Breast epithelium (tissue), 4 donors: ENCODE data around the gene SUPT20HL1. TPM values are rescaled to one million over a fixed set of nuclear protein-coding genes. Genes with fewer than 3 reads are reported as not detected.
"Not testable (repeated sequence)": the region's sequence is repeated elsewhere in the genome, so short reads cannot be mapped to it uniquely, and the experiment has no call there.

Experiments
- DNase-seq, 2 donors: peaks; one replicate each; pipeline ENCODE4 v3.0.0-alpha.2; 2019; ENCODE audit warnings: low spot score in 2 of 2
- H3K27ac ChIP-seq, 2 donors: fragments of 200-600 bp; sonication (generic) in 1 of 2; one replicate each; pipeline ENCODE4 v1.5.1; 2016 to 2019; ENCODE audit warnings: mild to moderate bottlenecking in 1 of 2
- H3K27me3 ChIP-seq, 2 donors: fragments of 200-600 bp; sonication (generic) in 1 of 2; one replicate each; pipeline versions ENCODE4 v1.5.1 to v1.6.0; 2017 to 2019; ENCODE audit warnings: control low read depth in 1 of 2, mild to moderate bottlenecking in 1 of 2
- H3K36me3 ChIP-seq: fragments of 200-600 bp; one replicate; pipeline ENCODE4 v1.5.1; 2019
- H3K4me1 ChIP-seq, 2 donors: fragments of 200-600 bp; sonication (generic); one replicate each; pipeline ENCODE4 v1.5.1; 2016 to 2019; ENCODE audit warnings: control low read depth in 1 of 2
- H3K4me3 ChIP-seq, 3 donors: fragments of 200-600 bp; sonication (generic); 1 replicate in 2 of 3; 2 replicates in 1 of 3; pipeline ENCODE4 v1.5.1; 2016 to 2019; ENCODE audit warnings: mild to moderate bottlenecking in 3 of 3, moderate library complexity in 2 of 3
- H3K9me3 ChIP-seq, 2 donors: fragments of 200-600 bp; sonication (generic) in 1 of 2; one replicate each; pipeline ENCODE4 v1.5.1; 2016 to 2019; ENCODE audit warnings: control low read depth in 1 of 2
- CTCF ChIP-seq, 3 donors: fragments of 450-650 bp; IDR thresholded peaks; one replicate each; pipeline ENCODE4 v1.5.1; 2016 to 2017; ENCODE audit warnings: antibody characterized with exemption in 3 of 3, mild to moderate bottlenecking in 3 of 3, moderate library complexity in 3 of 3
- POLR2A ChIP-seq: fragments of 450-650 bp; IDR thresholded peaks from one replicate; pipeline ENCODE4 v1.6.1; 2016; ENCODE audit warnings: antibody characterized with exemption, mild to moderate bottlenecking, moderate library complexity
- POLR2AphosphoS5 ChIP-seq, 3 donors: sonication (generic); formaldehyde crosslinking; IDR thresholded peaks; one replicate each; pipeline ENCODE4 v1.6.1; 2017; ENCODE audit warnings: antibody characterized with exemption in 3 of 3
- intact Hi-C: fragments of 100-400 bp; cut with DNase I; formaldehyde crosslinking; loops from one replicate; pipeline ENCODE4 v1.15.1; 2023; ENCODE audit warnings: low total_unique reads
- total RNA-seq, 3 donors: library from RNA; depleted of rRNA; stranded (reverse); fragments of >200 nt; gene quantifications; one replicate each; pipeline ENCODE4 v1.1.0, GENCODE V29; 2016

The SUPT20HL1 gene
- total RNA-seq = not detected

DNA sequence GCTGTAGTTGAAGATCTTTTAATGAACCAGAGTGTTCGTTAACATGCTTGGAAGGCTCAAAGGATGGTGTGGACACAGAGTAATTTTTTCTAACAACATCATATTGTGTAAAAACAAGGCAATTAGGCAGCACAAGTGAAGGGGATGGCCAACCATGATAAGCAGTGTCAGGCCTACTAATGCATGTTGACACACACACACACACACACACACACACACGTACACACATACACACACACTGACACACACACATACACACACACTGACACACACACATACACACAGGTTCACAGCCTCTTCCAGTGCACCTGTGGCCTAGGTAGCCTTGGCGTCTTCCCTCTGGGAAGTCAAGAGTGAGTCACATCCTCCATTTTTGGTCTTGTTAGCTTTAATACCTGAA is at the start of gene SUPT20HL1:
TSS of gene SUPT20HL1 (plus strand) at position 368 of the 400 bp plus-strand sequence. CDS start 2,122 bp downstream, outside the sequence.
- TF ChIP-seq POLR2A = no peak
- Histone ChIP-seq H3K4me1 (no peaks in the 10 kb centered on the region), H3K27me3 (no peaks in the 10 kb centered on the region), H3K9me3 (no peaks in the 10 kb centered on the region), H3K36me3 (no peaks in the 10 kb centered on the region), H3K4me3 (no peak within 1 kb of the TSS), H3K27ac (no peak within 1 kb of the TSS)
- DNase-seq = no peak
- intact Hi-C loops = no loop called here

DNA sequence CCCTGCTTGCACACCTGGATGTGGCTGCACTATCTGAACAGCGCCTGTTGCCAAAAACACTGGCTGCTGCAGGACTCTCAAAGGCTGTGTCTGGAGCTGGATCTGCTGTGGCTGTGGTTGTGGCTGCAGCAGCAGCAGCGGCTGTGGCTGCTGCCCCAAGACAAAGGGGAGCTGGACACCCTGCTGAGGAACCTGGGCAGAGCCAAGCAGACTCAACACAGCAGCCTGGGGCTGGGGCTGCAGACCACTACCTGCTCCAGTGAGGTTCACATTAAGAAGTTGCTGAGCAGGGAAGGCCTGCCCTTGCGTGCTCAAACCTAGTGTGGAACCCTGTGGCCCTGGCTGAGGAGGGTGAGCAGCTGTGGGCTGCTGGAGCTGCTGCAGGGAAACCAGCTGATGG is 49.5 kb upstream of the SUPT20HL1 start:
- H3K27ac ChIP-seq = not testable (repeated sequence)

DNA sequence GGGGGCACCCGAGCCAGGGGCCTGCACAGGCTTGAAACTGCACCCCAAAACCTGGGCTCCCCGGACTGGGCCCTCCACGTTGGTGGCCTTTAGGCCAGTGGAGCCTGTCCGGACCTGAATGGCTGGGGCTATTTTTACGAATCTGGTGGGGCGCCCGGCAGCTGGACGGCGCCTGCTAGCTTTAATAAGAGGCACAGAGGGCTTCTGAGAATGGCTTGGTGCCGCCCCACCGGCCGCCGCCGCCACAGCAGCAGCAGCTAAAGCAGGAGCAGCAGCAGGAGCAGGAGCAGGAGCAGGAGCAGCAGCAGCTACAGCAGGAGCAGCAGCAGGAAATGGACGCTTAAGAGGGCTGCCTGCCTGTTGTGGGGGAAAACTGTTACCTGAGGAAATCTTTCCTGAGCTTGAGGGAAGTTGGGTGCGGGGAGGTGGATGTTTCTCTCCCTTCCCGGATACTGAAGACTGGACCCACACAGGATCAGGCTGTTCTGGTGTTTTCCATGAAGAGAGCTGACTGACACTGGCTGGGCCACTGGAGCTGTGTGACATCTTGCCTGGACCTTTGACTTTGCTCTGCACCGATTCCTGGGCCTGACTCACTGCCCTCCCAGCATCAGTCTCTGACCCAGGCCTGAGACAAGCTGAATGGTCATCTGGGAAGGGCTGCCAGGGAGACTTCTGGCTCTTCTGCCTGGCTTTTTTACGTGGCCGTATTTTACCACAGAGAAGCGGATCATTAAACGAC is 48.8 kb upstream of the SUPT20HL1 start:
- peak overlapping the region in 1 of 2 donors; percentile 32 for H3K27ac ChIP-seq

More for the DNA sequence above, 49.5 kb upstream of the SUPT20HL1 start:
- H3K4me1 ChIP-seq, intact Hi-C loops, DNase-seq, H3K9me3 ChIP-seq, H3K36me3 ChIP-seq, H3K4me3 ChIP-seq: not testable (repeated sequence)
- H3K27me3 ChIP-seq = peaks cover 0 to 25% of the 10 kb centered on the region in 2 donors

DNA sequence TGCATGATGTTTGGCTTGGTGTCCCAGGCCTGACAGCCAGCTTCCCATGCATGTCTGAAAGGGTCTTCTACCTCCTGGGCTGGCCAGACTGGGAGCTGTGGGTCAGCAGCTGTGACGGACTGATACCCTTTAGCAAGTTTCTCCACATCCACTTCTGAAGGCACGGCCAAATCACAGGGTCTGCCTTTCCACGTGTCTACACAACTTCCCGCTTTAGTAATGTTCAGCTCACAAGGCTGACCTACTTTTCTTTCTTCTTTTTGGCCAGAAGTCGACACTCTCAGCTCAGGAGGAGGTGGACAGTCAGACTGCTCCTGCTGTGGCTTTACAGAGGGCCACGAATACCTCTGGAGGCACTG is 48.2 kb upstream of the SUPT20HL1 start:
- DNase-seq, H3K4me3 ChIP-seq, intact Hi-C loops, H3K36me3 ChIP-seq, H3K9me3 ChIP-seq, H3K4me1 ChIP-seq: not testable (repeated sequence)
- Histone ChIP-seq H3K27me3 (peaks cover 0 to 19% of the 10 kb centered on the region in 2 donors), H3K27ac (peak overlapping the region in 1 of 2 donors; percentile 32)

More for the DNA sequence above, 48.8 kb upstream of the SUPT20HL1 start:
- H3K4me3 ChIP-seq, DNase-seq, H3K9me3 ChIP-seq, H3K36me3 ChIP-seq, intact Hi-C loops, H3K4me1 ChIP-seq: not testable (repeated sequence)
- H3K27me3 ChIP-seq = peaks cover 0 to 19% of the 10 kb centered on the region in 2 donors

GRCh38 chrX:24314019-24314635 is 46.3 kb upstream of the SUPT20HL1 start, which contains the start of gene SUPT20HL2:
SUPT20HL2 (minus strand) TSS chrX:24314069; CDS start chrX:24313315, 754 bp downstream.
- no peaks in the 10 kb centered on the region for H3K36me3 ChIP-seq
- H3K27ac ChIP-seq = no peak within 1 kb of the TSS
- TF ChIP-seq CTCF (IDR thresholded peaks at IDR 0.05) (no peak), POLR2A (no peak), POLR2AphosphoS5 (IDR thresholded peaks at IDR 0.05) (no peak)
- H3K4me3 ChIP-seq = no peak within 1 kb of the TSS
- no peak for DNase-seq
- H3K4me1 ChIP-seq = no peaks in the 10 kb centered on the region
- peaks cover 0 to 15% of the 10 kb centered on the region in 2 donors for H3K27me3 ChIP-seq
- intact Hi-C loops = no loop called here
- H3K9me3 ChIP-seq = no peaks in the 10 kb centered on the region

GRCh38 chrX:24316111-24316510 is 44.3 kb upstream of the SUPT20HL1 start:
- intact Hi-C loops = no loop called here
- no peaks in the 10 kb centered on the region for H3K36me3 ChIP-seq
- H3K27me3 ChIP-seq = peaks cover 0 to 18% of the 10 kb centered on the region in 2 donors
- H3K27ac ChIP-seq = no peak overlapping the region
- TF ChIP-seq POLR2AphosphoS5 (IDR thresholded peaks at IDR 0.05) (no peak), CTCF (IDR thresholded peaks at IDR 0.05) (no peak), POLR2A (no peak)
- H3K4me3 ChIP-seq = no peak overlapping the region
- no peaks in the 10 kb centered on the region for H3K9me3 ChIP-seq
- H3K4me1 ChIP-seq = no peaks in the 10 kb centered on the region
- no peak for DNase-seq

DNA sequence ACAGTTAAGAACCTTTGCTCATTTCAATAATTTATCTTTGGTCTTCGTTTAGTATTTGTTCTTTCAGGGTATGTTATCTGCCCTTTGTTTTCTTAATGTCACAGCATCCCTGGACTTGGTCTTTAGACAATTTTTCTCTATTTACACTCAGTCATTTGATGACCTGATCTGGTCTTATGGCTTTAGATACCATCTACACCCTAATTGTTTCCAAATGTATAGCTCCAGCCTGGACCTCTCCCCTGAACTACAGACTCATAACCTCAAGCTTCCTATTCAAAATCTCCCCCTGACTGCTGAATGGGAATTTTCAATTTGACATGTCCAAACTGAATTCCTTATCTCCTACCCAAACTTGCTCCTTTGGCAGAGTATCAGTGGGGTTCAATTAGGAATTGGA is 42.9 kb upstream of the SUPT20HL1 start:
- intact Hi-C loops = no loop called here
- H3K27me3 ChIP-seq = peaks cover 0 to 25% of the 10 kb centered on the region in 2 donors
- no peak overlapping the region for H3K4me3 ChIP-seq
- H3K9me3 ChIP-seq = no peaks in the 10 kb centered on the region
- no peaks in the 10 kb centered on the region for H3K4me1 ChIP-seq
- no peaks in the 10 kb centered on the region for H3K36me3 ChIP-seq
- no peak for TF ChIP-seq POLR2AphosphoS5 (IDR thresholded peaks at IDR 0.05)
- no peak for TF ChIP-seq POLR2A
- no peak for TF ChIP-seq CTCF (IDR thresholded peaks at IDR 0.05)
- DNase-seq = no peak
- H3K27ac ChIP-seq = no peak overlapping the region
